Gastroesophageal sphincter (tissue), 4 donors: ENCODE data around the gene MAP2K2. TPM values are rescaled to one million over a fixed set of nuclear protein-coding genes. Genes with fewer than 3 reads are reported as not detected.
"Not testable (repeated sequence)": the region's sequence is repeated elsewhere in the genome, so short reads cannot be mapped to it uniquely, and the experiment has no call there.

Experiments used
- ATAC-seq: fragments of 150-250 bp; one replicate; pipeline ENCODE4 v1.9.1; 2016; ENCODE audit warnings: mild to moderate bottlenecking, moderate library complexity
- H3K27ac ChIP-seq, 4 donors: fragments of 200-600 bp; sonication (generic) in 3 of 4; 1 replicate in 3 of 4; 2 replicates in 1 of 4; pipeline ENCODE4 v1.5.1; 2016 to 2019
- H3K27me3 ChIP-seq: fragments of 200-600 bp; sonication (generic); one replicate; pipeline ENCODE4 v1.5.1; 2019
- H3K36me3 ChIP-seq, 2 donors: fragments of 200-600 bp; sonication (generic); one replicate each; pipeline ENCODE4 v1.5.1; 2019; ENCODE audit warnings: control low read depth in 1 of 2
- H3K4me1 ChIP-seq, 3 donors: fragments of 200-600 bp; sonication (generic); 1 replicate in 2 of 3; 2 replicates in 1 of 3; pipeline ENCODE4 v1.5.1; 2016 to 2019; ENCODE audit warnings: control low read depth in 2 of 3
- H3K4me3 ChIP-seq, 2 donors: fragments of 200-600 bp; sonication (generic); one replicate each; pipeline ENCODE4 v1.5.1; 2019; ENCODE audit warnings: mild to moderate bottlenecking in 1 of 2, moderate library complexity in 1 of 2
- H3K9me3 ChIP-seq, 3 donors: fragments of 200-600 bp; sonication (generic); one replicate each; pipeline ENCODE4 v1.5.1; 2017 to 2019; ENCODE audit warnings: control low read depth in 2 of 3
- CTCF ChIP-seq, 4 experiments: fragments of 200-600 bp in 2 of 4; fragments of 450-650 bp in 2 of 4; sonication (generic) in 1 of 4; IDR thresholded peaks; one replicate each; pipeline ENCODE4 v1.5.1; 2017 to 2019; ENCODE audit warnings: antibody characterized with exemption in 4 of 4, mild to moderate bottlenecking in 2 of 4, moderate library complexity in 2 of 4
- EP300 ChIP-seq: sonication (generic); formaldehyde crosslinking; IDR thresholded peaks from one replicate; pipeline ENCODE4 v1.6.1; 2017; ENCODE audit warnings: antibody characterized with exemption, mild to moderate bottlenecking
- POLR2A ChIP-seq, 2 donors: fragments of 450-650 bp; IDR thresholded peaks; one replicate each; pipeline ENCODE4 v1.6.1; 2017; ENCODE audit warnings: antibody characterized with exemption in 2 of 2, mild to moderate bottlenecking in 2 of 2, moderate library complexity in 1 of 2
- POLR2AphosphoS5 ChIP-seq: sonication (generic); formaldehyde crosslinking; IDR thresholded peaks from one replicate; pipeline ENCODE4 v1.6.1; 2017; ENCODE audit warnings: antibody characterized with exemption
- WGBS, 2 donors: methylation state at CpG; one replicate each; pipeline ENCODE4 v1.1.5; 2018; ENCODE audit warnings: low coverage in 1 of 2; 5-methylcytosine and 5-hydroxymethylcytosine counted together
- total RNA-seq, 4 donors: library from RNA; depleted of rRNA; stranded (reverse); fragments of >200 nt; gene quantifications; one replicate each; pipeline ENCODE4 v1.1.0, GENCODE V29; 2016

Gene MAP2K2
- total RNA-seq, 4 donors from 2014 or later: 53.3 to 112 (median 69.7) TPM

GRCh38 chr19:4151623-4152022 is 27.7 kb upstream of the MAP2K2 start:
- H3K27me3 ChIP-seq: peaks cover 81% of the 10 kb centered on the region
- TF ChIP-seq POLR2AphosphoS5 (no peak), POLR2A (IDR thresholded peaks at IDR 0.05) (no peak), EP300 (no peak), CTCF (IDR thresholded peaks at IDR 0.05) (no peak)
- no peak overlapping the region for H3K4me3 ChIP-seq
- ATAC-seq: no peak
- no peaks in the 10 kb centered on the region for H3K4me1 ChIP-seq
- no peaks in the 10 kb centered on the region for H3K9me3 ChIP-seq
- WGBS, 2 donors: 65 to 66% methylated on average over 6 of the region's 6 CpGs
- H3K36me3 ChIP-seq: no peaks in the 10 kb centered on the region
- H3K27ac ChIP-seq: no peak overlapping the region

- ATAC-seq: no peak
- Histone ChIP-seq H3K4me3 (no peak overlapping the region), H3K27me3 (peaks cover 95% of the 10 kb centered on the region), H3K4me1 (no peaks in the 10 kb centered on the region), H3K9me3 (no peaks in the 10 kb centered on the region), H3K36me3 (no peaks in the 10 kb centered on the region), H3K27ac (no peak overlapping the region)
- 36 to 50% methylated on average over 8 to 11 of the region's 17 CpGs for WGBS, 2 donors
- TF ChIP-seq CTCF (IDR thresholded peaks at IDR 0.05) (no peak), POLR2AphosphoS5 (no peak), EP300 (no peak), POLR2A (IDR thresholded peaks at IDR 0.05) (no peak)
These were observed 25.8 kb upstream of the MAP2K2 start for GRCh38 chr19:4149518-4150288.

GRCh38 chr19:4144666-4145249 is 20.8 kb upstream of the MAP2K2 start:
- no peaks in the 10 kb centered on the region for H3K9me3 ChIP-seq
- TF ChIP-seq EP300: no peak
- TF ChIP-seq CTCF (IDR thresholded peaks at IDR 0.05): no peak
- TF ChIP-seq POLR2AphosphoS5: no peak
- no peak for TF ChIP-seq POLR2A (IDR thresholded peaks at IDR 0.05)
- H3K4me3 ChIP-seq: no peak overlapping the region
- no peak for ATAC-seq
- peaks cover 67% of the 10 kb centered on the region for H3K27me3 ChIP-seq
- peaks cover 0 to 9% (median 0%) of the 10 kb centered on the region in 3 donors for H3K4me1 ChIP-seq
- WGBS, 2 donors: no CpG with 5 or more reads among the region's 7 CpGs
- H3K36me3 ChIP-seq: no peaks in the 10 kb centered on the region
- no peak overlapping the region for H3K27ac ChIP-seq

GRCh38 chr19:4142916-4143315 is 19.0 kb upstream of the MAP2K2 start:
- WGBS, 2 donors: no CpG with 5 or more reads among the region's 1 CpG
- H3K4me3 ChIP-seq, ATAC-seq, H3K4me1 ChIP-seq, H3K36me3 ChIP-seq, H3K27ac ChIP-seq, H3K9me3 ChIP-seq: not testable (repeated sequence)
- H3K27me3 ChIP-seq: peaks cover 54% of the 10 kb centered on the region

GRCh38 chr19:4140237-4140711 is 16.4 kb upstream of the MAP2K2 start:
- H3K36me3 ChIP-seq: no peaks in the 10 kb centered on the region
- no peak overlapping the region for H3K4me3 ChIP-seq
- H3K27ac ChIP-seq: no peak overlapping the region
- peak; percentile 84 for ATAC-seq
- H3K4me1 ChIP-seq: peaks cover 0 to 9% (median 0%) of the 10 kb centered on the region in 3 donors
- H3K27me3 ChIP-seq: peaks cover 35% of the 10 kb centered on the region
- 4% methylated on average over 8 of the region's 12 CpGs; no CpG with 5 or more reads in 1 of the 2 donors for WGBS, 2 donors
- TF ChIP-seq POLR2A (IDR thresholded peaks at IDR 0.05) (no peak), CTCF (IDR thresholded peaks at IDR 0.05) (peak in 3 of 4 experiments; percentile 43 to 65 (median 51)), EP300 (no peak), POLR2AphosphoS5 (no peak)
- H3K9me3 ChIP-seq: no peaks in the 10 kb centered on the region
